Cardiac fibroblast (primary cell): ENCODE data around the gene CLDN9.

Source experiments
- DNase-seq, 2 donors: peaks; one replicate each; pipeline versions ENCODE4 v3.0.0 to v3.0.0-alpha.2; 2010; ENCODE audit warnings: low read depth in 2 of 2
- H3K4me3 ChIP-seq, 2 donors: replicated peaks in 1 of 2; 1 replicate in 1 of 2; 2 replicates in 1 of 2; pipeline ENCODE4 v1.5.1; 2011; ENCODE audit warnings: low read depth in 2 of 2, low read length in 2 of 2, mild to moderate bottlenecking in 2 of 2, moderate library complexity in 1 of 2
- CTCF ChIP-seq: IDR thresholded peaks from one replicate; pipeline ENCODE4 v1.5.1; 2011; ENCODE audit warnings: low read depth, mild to moderate bottlenecking, low read length, inconsistent platforms

Gene CLDN9

DNA sequence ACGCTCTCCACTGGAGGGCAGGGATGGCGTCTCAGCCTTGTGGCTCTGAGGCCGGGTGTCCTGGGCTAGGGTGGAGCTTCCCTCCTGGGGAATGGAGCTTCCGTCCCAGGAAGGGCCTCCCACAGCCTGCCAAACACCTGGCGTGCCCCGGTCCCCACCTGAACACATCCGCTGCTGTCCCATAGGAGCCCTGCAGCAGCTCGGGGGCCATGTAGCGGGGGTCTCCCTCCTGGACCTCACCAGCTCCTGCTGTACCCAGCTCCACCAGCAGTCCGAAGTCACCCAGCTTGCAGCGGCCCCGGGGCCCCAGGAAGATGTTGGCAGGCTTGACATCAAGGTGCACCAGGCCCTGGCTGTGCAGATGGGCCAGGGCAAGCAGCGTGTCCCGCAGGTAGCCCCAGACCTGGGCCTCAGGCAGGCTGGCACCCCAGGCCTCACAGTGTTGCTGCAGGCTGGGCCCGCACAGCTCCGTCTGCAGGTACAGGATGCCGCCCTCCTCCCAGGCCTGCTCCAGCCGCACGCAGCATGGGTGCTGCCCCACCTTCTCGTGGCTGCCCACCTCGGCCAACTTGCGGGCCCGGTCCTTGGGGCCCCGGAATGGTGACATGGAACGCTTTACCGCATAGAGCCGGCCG, 37.4 kb upstream of the CLDN9 start:
- DNase-seq, result no peak
- TF ChIP-seq CTCF, result no peak
- no peak overlapping the region for H3K4me3 ChIP-seq

DNA sequence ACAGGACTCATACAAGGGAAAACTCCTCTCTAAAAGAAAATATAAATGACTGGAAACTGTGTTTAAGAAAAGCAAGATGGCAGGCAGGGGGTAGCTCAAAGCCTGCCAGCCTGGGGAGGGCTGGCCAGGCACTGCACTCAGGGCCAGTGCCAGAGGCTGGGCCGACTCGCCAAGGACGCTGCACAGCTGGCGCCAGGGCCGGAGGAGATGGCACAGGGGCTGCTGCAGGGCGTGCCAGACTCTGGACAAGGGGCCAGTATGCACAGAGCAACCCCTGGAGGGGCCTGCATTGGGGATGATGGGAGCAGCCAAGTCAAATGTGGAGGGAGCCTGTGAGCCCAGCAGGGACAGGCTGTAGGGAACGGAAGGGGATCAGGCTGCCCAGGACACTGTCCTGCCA, 36.5 kb upstream of the CLDN9 start:
- no peak for TF ChIP-seq CTCF
- DNase-seq, result no peak
- no peak overlapping the region for H3K4me3 ChIP-seq

GRCh38 chr16:2976673-2977072, 36.0 kb upstream of the CLDN9 start:
- TF ChIP-seq CTCF, result no peak
- H3K4me3 ChIP-seq, result no peak overlapping the region
- no peak for DNase-seq

GRCh38 chr16:2977440-2977839, 35.3 kb upstream of the CLDN9 start:
- no peak for DNase-seq
- no peak overlapping the region for H3K4me3 ChIP-seq
- TF ChIP-seq CTCF, result no peak

GRCh38 chr16:2979669-2980226, 33.0 kb upstream of the CLDN9 start:
- DNase-seq, result no peak
- no peak for TF ChIP-seq CTCF
- peak overlapping the region; percentile 54 to 71 for H3K4me3 ChIP-seq

GRCh38 chr16:2980227-2981176, 32.2 kb upstream of the CLDN9 start, which contains the start of gene PKMYT1:
Gene PKMYT1, minus strand, starts transcription at chr16:2980446. Its CDS starts 789 bp downstream, at chr16:2979657.
- peak; percentile 82 to 89 for DNase-seq
- TF ChIP-seq CTCF, result no peak
- H3K4me3 ChIP-seq, result peak within 1 kb of the TSS; percentile 66 to 71
